BLaER1 (cell line): ENCODE data around the gene SARDH.

Experiments
- H3K27ac ChIP-seq: shearing (Covaris generic); formaldehyde crosslinking; 2 replicates; pipeline ENCODE4 v1.8.1; 2022
- H3K27me3 ChIP-seq: shearing (Covaris generic); formaldehyde crosslinking; 2 replicates; pipeline ENCODE4 v1.8.1; 2022
- H3K36me3 ChIP-seq: shearing (Covaris generic); formaldehyde crosslinking; 2 replicates; pipeline ENCODE4 v1.8.1; 2022
- H3K4me1 ChIP-seq: shearing (Covaris generic); formaldehyde crosslinking; 2 replicates; pipeline ENCODE4 v1.8.1; 2022
- H3K4me2 ChIP-seq: shearing (Covaris generic); formaldehyde crosslinking; 2 replicates; pipeline ENCODE4 v1.8.1; 2022
- H3K4me3 ChIP-seq: shearing (Covaris generic); formaldehyde crosslinking; 2 replicates; pipeline ENCODE4 v1.8.1; 2022
- H3K9ac ChIP-seq: shearing (Covaris generic); formaldehyde crosslinking; 2 replicates; pipeline ENCODE4 v1.8.1; 2022
- H3K9me3 ChIP-seq: shearing (Covaris generic); formaldehyde crosslinking; 2 replicates; pipeline ENCODE4 v1.8.1; 2022
- H4K20me1 ChIP-seq: shearing (Covaris generic); formaldehyde crosslinking; 2 replicates; pipeline ENCODE4 v1.8.1; 2022
- Cebpa-rat ChIP-seq: shearing (Covaris generic); IDR thresholded peaks from 2 replicates; pipeline ENCODE4 v1.8.1; 2022

SARDH gene

DNA sequence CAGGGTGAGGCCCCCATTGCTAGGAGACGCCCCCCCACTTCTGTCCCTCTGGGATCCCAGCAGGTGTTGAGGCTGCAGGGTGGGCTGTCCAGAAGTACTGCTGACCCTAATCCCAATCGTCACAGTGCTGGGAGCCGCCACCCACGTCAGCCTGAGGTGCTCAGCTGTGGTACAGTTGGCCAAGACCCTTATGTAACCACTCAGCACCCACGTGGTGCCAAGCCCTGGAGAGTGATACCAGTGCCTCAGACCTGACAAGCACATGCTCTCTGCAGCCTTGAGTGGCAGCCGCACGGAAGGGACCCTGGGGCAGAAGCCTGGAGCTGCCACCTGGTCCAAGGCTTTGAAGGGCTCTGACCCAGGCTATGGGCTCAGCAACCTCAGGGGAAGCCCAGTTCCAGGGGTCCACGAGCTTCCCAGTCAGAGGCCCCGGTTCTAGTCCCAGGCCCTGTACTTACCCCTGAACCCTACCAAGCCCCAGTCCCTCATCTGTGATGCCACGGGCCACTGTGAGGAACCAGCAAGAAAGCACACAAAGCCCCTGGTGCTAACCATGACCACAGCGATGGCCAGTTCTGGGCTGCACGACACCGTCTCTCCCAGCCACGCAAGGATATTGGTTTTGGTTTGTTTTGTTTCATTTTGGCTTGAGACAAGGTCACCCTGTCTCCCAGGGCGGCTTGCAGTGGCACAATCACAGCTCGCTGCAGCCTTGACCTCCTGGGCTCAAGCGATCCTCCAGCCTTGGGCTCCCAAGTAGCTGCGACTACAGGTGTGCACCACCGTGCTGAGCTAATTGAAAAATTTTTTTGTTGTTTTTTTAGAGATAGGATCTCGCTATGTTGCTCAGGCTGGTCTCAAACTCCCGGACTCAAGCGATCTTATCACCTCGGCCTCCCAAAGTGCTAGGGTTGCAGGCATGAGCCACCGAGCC, 51.2 kb downstream of the SARDH start:
- Histone ChIP-seq H4K20me1 (no peaks in the 10 kb centered on the region), H3K9ac (no peak overlapping the region), H3K36me3 (peaks cover 24% of the 10 kb centered on the region; the same call in 1 of the 2 replicates), H3K9me3 (no peaks in the 10 kb centered on the region), H3K4me3 (no peak overlapping the region), H3K27me3 (no peaks in the 10 kb centered on the region), H3K27ac (peak overlapping the region; percentile 53), H3K4me2 (peak overlapping the region; percentile 91), H3K4me1 (peaks cover 71% of the 10 kb centered on the region)
- TF ChIP-seq Cebpa-rat = no peak

DNA sequence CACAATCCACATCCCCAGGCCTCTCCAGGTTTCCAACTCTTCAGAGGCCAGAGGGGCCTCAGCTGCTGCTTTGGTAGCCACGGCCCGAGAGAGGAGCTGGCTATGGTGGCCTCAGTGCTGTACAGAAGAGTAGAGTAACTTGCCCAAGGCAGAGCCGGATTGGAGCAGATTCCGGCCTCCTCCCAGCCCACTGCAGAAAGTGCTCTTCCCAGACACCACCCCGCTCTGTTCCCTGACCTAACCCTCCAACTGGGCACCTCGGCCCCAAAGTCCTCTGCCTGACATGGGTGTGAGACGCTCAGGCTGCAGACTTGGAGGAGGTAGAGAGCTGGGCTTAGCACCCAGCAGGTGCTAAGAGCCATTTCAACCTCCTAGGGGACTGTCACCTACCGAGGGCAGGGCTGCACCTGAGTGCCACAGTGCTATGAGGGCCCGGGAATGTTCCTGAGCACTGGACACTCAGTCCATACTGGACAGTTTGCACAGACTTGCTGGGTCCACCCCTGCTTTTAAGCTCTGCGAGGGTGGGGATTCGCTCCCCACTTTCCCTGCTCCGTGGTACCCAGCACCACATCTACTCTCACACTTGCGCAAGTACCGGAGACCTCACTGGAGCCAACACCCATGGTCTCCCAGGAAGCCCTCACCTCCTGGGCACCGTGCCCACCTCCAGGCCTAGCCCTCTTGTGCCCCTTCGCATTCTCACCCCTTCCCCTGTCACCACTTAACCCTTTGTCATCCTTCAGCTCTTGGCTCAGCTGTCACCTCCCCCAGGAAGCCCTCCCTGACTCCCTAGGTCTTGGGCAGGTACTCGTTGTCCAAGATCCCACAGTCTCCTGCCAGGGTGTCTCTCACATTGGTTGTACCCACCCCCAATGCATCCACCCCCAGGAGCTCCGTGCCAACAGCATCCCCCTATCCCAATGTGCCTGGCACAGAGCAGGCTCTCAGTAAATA, 52.2 kb downstream of the SARDH start:
- Histone ChIP-seq H3K4me3 (no peak overlapping the region), H3K9me3 (no peaks in the 10 kb centered on the region), H3K4me1 (peaks cover 68% of the 10 kb centered on the region), H3K4me2 (peak overlapping the region; percentile 91), H4K20me1 (no peaks in the 10 kb centered on the region), H3K27ac (peak overlapping the region; percentile 85), H3K9ac (peak overlapping the region; percentile 74; the same call in 1 of the 2 replicates), H3K36me3 (peaks cover 24% of the 10 kb centered on the region; the same call in 1 of the 2 replicates), H3K27me3 (no peaks in the 10 kb centered on the region)
- no peak for TF ChIP-seq Cebpa-rat

DNA sequence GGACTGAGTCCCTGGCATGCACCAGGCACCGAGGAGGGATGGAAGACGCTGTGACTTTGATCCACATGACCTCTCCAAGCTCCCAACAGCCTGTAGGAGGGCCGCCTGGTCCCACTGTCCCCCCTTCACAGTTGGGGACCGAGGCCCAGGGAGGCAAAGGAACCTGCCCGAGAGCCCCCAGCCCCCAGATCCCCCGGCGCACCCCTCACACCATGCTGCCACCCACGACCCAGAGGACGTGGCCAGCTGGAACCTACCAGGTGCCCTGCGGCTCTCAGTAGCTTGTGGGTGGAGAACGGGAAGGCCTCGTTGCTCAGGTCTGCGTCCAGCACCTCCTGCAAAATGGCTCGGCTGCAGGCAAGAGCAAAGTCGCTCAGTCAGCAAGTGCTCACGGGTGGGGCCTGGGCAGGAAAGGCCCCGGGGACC, 53.2 kb downstream of the SARDH start:
- H3K4me1 ChIP-seq = peaks cover 63% of the 10 kb centered on the region
- peaks cover 14% of the 10 kb centered on the region; the same call in 1 of the 2 replicates for H3K36me3 ChIP-seq
- H3K4me3 ChIP-seq = no peak overlapping the region
- peak overlapping the region; percentile 91 for H3K4me2 ChIP-seq
- peak overlapping the region; percentile 74 for H3K9ac ChIP-seq
- no peaks in the 10 kb centered on the region for H3K9me3 ChIP-seq
- H4K20me1 ChIP-seq = no peaks in the 10 kb centered on the region
- TF ChIP-seq Cebpa-rat = no peak
- no peaks in the 10 kb centered on the region for H3K27me3 ChIP-seq
- H3K27ac ChIP-seq = peak overlapping the region; percentile 85

DNA sequence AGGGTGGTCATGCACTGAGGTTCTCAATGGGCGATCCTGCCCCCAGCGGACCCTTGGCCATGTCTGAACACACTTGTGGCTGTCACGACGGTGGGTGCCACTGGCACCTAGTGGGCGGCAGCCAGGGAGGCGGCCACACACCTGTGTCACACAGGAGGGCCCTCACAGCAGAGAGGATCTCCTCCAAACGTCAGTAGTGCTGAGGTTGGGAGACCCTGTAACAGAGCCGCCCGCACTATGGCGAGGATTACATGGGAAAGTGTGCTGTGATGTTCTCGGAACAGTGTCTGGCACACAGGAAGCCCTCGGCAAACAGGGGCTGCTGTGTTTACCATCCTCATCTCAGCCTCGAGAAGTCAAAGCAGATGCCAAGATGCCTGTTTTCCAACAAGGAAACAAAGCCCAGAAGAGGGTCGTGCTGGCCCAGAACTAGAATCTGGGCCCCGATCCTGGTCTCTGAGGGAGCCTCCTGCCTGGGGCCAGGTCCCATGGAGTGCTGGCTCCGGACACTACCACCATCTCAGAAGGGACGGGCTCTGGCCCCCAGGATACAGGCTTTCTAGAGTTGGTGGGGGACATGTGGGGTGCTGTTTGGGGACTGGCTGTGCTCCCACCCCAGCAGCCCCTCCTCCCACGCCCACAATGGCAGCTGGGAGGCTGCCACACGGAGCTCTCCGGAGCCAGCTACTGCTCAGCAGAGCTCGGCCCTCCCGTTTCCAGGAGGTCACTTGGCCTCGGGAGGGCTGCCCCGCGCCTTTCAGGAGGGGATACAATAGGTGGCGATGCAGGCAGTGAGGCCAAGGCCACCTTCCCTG, 53.8 kb downstream of the SARDH start:
- Histone ChIP-seq H3K9me3 (no peaks in the 10 kb centered on the region), H3K9ac (peak overlapping the region; percentile 74), H3K27me3 (no peaks in the 10 kb centered on the region), H3K36me3 (peaks cover 8% of the 10 kb centered on the region; the same call in 1 of the 2 replicates), H3K4me3 (peak overlapping the region; percentile 39), H4K20me1 (no peaks in the 10 kb centered on the region), H3K27ac (peak overlapping the region; percentile 85), H3K4me2 (peak overlapping the region; percentile 91), H3K4me1 (peaks cover 63% of the 10 kb centered on the region)
- no peak for TF ChIP-seq Cebpa-rat

DNA sequence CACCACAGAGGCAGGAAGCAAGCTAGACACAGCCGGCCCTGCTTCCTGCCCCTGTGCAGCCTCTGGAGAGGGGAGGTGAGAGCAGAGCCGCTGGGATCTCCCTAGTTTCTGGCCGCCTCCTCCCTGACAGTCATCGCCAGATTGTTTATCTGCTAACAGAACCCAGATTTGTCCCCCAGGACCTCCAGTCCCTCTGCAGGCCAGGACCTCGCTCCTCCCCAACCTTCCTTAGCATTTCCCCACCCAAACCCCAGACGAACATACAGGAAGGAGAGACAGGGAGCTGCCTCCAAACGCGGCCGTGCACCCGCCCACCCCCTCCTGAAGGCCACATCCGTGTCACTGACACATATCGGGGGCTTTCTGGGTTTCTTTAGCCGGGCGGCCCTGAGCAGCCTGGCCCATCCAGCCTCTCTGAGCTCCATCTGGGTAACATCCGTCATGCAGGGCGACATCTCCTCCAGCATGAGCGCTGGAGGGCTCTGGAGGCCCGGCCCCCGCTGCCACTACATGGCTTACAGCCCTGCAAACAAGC, 54.5 kb downstream of the SARDH start:
- Histone ChIP-seq H3K4me1 (peaks cover 63% of the 10 kb centered on the region), H3K36me3 (peaks cover 8% of the 10 kb centered on the region; the same call in 1 of the 2 replicates), H3K27ac (peak overlapping the region; percentile 85), H3K4me3 (peak overlapping the region; percentile 39), H3K4me2 (peak overlapping the region; percentile 91), H3K9ac (peak overlapping the region; percentile 74), H3K9me3 (no peaks in the 10 kb centered on the region), H4K20me1 (no peaks in the 10 kb centered on the region), H3K27me3 (no peaks in the 10 kb centered on the region)
- TF ChIP-seq Cebpa-rat = no peak

DNA sequence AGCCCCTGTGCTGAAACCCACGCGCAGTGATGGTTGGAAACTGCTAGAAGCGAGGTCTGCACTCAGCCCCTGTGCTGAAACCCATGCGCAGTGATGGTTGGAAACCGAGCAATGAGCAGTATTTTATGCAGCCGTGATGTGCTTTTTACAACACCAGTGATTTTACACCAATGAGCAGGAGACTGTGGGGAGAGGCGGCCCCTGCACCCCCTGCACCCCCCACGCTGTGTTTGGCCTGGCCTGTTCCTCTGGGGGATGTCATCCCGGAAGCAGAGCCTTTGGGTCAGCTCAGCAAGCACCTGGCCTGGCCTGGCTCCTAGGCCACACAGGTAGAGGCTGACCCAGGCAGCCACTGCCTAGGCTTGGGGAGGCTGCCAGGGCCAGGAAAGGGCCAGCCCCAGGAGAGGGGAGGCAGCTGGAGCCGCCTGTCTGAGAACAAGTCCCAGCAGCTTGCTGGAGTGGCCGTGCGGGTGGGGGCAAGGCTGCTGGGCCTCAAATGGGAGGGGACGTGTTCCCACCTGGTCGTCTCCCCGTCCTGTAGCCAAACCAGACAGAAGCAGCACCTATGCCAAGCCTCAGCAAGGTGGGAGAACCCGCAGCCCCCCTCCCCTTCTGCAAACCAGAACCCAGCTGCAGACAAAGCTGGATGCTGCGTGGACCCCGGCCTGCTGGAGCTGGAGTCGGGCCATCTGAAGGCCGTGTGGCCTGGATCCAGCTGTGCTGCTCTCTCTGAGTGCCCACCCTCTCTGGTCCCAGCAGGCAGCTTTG, 55.1 kb downstream of the SARDH start:
- no peaks in the 10 kb centered on the region for H4K20me1 ChIP-seq
- H3K27ac ChIP-seq = peak overlapping the region; percentile 85
- H3K9ac ChIP-seq = peak overlapping the region; percentile 63; the same call in 1 of the 2 replicates
- H3K9me3 ChIP-seq = no peaks in the 10 kb centered on the region
- peaks cover 8% of the 10 kb centered on the region; the same call in 1 of the 2 replicates for H3K36me3 ChIP-seq
- no peak for TF ChIP-seq Cebpa-rat
- H3K4me3 ChIP-seq = peak overlapping the region; percentile 39
- H3K27me3 ChIP-seq = no peaks in the 10 kb centered on the region
- peak overlapping the region; percentile 91 for H3K4me2 ChIP-seq
- H3K4me1 ChIP-seq = peaks cover 63% of the 10 kb centered on the region

DNA sequence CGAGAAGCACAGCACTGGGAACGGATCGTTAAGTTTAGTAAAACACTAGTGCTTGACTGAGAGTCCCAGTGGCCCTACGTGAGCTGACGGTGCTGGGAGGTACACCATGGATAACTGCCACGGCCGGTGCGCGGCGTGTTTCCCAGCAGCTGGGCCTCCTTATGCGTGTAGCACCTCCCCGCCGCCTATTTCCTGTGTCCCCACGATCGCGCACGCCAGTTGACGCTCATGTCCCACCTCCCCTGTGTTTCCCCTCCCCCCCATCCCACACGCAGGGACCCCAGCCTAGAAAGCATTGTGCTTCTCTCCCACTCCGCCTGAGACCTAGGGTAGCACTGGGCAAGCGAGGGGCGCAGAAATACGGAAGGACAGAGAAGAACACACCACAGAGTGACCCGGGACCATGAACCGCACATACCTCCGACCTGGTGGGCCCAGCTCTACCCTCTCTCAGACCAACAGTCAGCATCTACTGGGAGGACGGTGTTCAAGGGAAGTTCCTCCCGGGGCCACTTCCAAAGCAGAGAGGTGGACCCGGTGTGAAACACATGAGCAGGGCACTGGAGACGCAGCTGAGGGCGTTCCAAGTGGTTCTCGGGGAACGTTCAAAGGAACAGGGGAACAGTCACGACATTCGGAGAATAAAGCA, 56.4 kb downstream of the SARDH start:
- no peak for TF ChIP-seq Cebpa-rat
- peaks cover 8% of the 10 kb centered on the region; the same call in 1 of the 2 replicates for H3K36me3 ChIP-seq
- no peaks in the 10 kb centered on the region for H3K9me3 ChIP-seq
- no peak overlapping the region for H3K9ac ChIP-seq
- H3K4me1 ChIP-seq = peaks cover 56% of the 10 kb centered on the region
- no peak overlapping the region for H3K4me3 ChIP-seq
- no peaks in the 10 kb centered on the region for H4K20me1 ChIP-seq
- peak overlapping the region; percentile 44; the same call in 1 of the 2 replicates for H3K27ac ChIP-seq
- no peaks in the 10 kb centered on the region for H3K27me3 ChIP-seq
- H3K4me2 ChIP-seq = peak overlapping the region; percentile 91
